GM19395 (cell line): Measurements from ENCODE around the gene EP400.

Source experiments
- ATAC-seq: cut with Tn5 transposase; IDR thresholded peaks from one replicate; pipeline ENCODE4 v1.9.1; 2021; ENCODE audit warnings: mild to moderate bottlenecking, moderate library complexity; ENCODE audit not compliant: unreplicated experiment

Gene EP400

DNA sequence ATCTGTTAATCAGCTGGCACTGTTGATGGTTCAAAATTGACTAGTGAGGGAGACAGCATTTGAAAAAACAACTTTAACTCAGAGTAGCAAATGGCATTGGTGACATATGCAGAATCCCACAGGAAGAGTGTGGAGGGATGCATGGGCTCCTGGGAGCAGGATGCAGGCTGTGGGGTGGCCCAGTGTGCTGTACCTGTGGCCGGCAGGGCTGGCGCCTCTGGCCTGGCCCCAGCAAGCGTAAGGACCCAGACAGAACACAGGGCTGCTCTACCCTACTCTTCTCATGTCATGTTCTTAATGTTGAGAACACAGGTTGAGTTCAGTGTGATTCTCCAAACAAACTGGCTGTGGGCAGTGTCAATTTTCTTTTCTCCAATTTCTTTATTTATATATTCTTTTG, 160.9 kb downstream of the EP400 start:
- no peak for ATAC-seq

- no peak for ATAC-seq
Measured at GRCh38 chr12:132111654-132112304, 162.0 kb downstream of the EP400 start.

DNA sequence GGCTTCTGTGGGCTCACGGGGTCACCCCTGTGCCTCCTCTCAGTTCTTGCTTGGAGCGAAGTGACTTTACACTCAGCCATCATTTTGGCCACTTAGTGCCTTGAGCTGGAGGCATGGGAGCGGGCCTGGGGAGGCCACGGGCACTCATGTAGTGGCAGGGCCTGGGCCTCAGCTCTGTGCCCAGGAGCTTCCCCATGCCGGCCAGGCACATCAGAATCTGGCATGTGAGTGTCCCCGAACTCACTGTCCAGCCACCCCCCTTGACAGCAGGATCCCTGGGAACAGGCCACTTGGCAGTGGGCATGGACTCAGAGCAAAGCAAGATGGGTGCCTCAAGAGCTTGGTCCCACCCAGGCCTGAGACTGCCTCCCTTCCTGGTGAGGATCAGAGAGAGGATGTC, 164.9 kb downstream of the EP400 start:
- ATAC-seq: no peak

GRCh38 chr12:132115500-132115899, 165.8 kb downstream of the EP400 start:
- no peak for ATAC-seq

DNA sequence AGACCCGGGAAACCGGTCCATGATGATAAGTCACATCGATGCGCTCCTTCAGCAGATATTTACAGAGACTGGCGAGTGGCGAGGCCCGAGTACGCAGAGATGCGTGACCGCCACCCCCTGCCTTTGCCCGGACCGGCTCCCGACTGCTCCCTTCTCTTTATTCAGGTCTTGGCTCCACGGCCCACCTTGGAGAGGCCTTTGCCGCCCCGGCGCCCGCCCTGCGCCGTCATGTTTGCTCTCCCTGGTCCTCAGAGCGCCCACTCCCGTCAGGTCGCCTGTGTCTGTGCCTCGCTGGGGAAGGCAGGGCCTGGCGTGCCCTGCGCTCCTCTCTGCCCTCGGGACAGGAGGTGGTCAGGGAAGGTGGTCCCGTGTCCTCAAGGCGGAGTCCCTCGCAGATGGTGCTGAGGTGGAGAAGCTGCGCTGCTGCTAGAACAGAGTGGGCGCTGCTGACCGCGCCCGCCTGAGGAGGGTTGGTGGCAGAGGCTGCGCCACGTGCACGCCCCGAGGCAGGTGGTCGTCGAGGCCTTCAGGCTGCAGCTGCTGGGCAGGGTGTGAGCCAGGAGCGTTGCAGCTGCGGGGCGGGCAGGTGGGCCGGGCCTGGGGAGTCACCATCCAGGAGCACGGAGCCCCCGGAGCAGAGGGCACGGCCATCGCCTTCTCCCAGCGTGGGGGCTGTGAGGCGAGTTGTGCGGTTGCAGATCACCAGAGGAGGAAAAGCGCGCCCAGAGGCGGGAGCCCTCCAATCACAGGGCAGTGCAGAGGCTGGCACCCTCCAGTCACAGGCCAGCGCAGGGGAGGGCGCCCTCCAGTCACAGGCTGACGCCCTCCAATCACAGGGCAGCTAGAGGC, 167.2 kb downstream of the EP400 start:
- ATAC-seq: no peak

DNA sequence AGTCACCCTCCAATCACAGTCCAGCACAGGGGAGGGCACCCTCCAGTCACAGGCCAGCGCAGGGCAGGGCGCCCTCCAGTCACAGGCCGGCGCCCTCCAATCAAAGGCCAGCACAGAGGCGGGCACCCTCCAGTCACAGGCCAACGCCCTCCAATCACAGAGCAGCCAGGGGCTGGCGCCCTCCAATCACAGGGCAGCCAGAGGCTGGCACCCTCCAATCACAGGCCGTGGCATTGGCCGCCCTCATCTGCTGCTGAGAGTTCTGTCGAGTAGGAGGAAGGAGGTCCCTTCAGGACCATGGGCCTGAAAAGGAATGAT, 167.8 kb downstream of the EP400 start:
- ATAC-seq: no peak

DNA sequence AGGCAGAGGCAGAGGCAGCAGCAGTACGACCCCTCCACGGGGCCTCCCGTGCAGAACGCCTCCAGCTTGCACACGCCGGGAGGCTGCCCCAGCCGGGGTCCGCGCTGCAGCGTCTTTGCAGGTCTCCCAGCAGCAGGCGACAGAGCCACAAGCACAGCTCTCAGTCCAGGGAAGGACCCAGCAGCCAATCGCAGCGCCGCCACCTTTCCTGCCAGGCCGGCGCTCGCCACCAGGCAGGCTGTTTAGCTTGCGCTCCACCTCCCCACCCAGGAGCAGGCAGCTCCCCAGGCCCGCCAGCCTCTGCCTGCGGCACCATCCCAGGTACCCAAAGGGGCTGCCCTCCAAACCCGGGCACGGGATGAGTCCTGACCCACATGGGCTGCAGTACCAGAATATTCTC, 169.1 kb downstream of the EP400 start:
- ATAC-seq: no peak

GRCh38 chr12:132121283-132121682, 171.5 kb downstream of the EP400 start:
- ATAC-seq: no peak

- ATAC-seq: no peak
Measured at GRCh38 chr12:132123970-132124765, 174.4 kb downstream of the EP400 start.

- no peak for ATAC-seq
Measured at GRCh38 chr12:132124766-132125425, 175.2 kb downstream of the EP400 start.

DNA sequence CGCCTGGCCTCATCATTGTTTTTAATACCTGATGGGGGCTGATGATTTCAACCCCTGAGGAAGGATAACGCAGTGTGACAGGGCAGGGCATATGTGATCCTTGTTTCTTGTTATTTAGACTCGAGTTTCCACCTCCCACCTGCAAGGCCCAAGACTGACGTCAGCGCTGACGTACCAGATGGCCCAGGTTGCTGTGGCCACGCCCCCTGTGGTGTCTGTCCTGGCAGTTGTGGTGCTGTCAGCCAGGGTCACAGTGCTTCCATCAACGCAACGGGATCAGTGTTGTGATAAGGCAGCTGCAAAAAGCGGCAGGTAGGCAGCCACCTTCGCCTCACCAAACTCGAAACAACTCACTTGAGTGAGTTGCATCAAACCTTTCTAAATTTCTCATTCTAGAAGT, 176.0 kb downstream of the EP400 start:
- no peak for ATAC-seq

DNA sequence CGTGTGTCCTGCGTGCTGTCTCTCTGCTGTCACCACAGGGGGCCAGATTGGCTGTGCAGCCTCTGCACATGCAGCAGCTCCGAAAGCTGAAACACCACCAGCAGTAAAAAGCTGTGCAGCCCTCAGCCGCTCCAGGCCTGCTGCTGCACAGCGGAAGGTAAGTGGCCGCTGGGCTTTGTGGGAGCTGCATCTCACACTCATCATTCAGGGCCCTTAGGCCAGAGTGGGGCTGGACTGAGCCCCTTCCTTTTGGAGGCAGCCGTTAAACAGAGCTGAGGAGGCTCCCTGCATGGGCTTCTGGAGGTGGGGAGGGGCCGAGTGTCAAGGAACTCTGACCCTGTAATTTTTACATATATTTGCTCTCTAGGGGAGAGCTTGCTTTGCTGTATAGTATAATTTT, 177.3 kb downstream of the EP400 start:
- no peak for ATAC-seq

DNA sequence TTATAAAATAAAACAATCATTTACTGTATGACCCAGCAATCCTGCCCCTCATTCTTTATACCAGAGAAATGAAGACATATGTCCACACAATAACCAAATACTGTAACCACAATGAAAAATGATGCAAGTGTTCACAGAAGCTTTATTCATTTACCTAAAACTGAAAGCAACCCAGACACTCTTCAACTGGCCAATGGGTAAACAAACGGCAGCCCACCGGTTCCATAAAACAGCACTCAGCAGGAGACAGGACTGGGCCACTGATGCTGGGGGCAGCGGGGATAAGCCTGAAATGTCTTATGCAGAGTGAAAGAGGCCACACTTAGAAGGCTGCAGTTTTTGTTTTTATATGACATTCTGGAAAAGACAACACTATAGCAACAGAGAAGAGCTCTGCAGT, 179.3 kb downstream of the EP400 start:
- ATAC-seq: no peak

DNA sequence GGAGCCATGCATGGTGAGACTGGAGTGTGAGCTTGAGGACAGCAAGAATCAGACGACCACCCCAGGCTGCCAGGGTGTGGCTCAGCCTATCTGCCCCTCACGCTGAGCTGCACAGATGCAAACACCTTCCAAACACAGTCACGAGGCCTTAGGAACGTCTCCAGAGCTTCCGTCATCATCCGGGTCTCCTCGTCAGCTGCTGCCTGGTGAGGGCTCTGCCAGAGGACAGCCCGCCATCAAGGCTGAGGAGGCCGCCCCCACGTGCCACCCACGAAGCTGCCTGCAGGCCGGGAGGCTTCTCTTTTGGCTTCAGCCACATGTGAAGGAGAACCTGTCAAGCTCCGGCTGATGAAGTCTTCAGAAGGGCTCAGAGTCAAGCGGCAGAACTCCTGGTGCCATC, 180.9 kb downstream of the EP400 start:
- ATAC-seq: no peak
